ENCODE measurements around the gene ST8SIA6.
"Not testable (repeated sequence)": the region's sequence is repeated elsewhere in the genome, so short reads cannot be mapped to it uniquely, and the experiment has no call there.

ST8SIA6 gene

DNA sequence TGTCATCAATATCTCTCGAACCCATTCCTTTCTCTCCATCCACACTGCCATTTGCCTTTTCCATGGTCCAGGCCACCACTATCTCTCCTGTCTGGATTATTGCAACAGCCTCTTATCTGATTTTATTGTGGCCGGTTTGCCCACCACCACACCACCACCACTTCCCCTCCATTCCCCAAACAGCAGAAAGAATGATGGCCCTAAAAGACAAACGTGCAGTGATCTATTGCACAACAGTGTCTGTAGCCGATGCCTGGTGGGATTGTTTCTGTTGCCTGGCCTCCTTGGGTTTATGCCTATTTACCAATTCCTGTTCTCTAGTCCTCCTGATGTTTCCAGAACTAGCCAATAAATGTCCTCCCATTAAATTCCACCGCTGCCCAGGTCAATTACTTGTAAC is 10.2 kb upstream of the ST8SIA6 start:
- no peak for DNase-seq (ENCODE audit: low read depth, low spot score)
- no peak overlapping the region for H3K4me3 ChIP-seq (ENCODE audit: low read length)

DNA sequence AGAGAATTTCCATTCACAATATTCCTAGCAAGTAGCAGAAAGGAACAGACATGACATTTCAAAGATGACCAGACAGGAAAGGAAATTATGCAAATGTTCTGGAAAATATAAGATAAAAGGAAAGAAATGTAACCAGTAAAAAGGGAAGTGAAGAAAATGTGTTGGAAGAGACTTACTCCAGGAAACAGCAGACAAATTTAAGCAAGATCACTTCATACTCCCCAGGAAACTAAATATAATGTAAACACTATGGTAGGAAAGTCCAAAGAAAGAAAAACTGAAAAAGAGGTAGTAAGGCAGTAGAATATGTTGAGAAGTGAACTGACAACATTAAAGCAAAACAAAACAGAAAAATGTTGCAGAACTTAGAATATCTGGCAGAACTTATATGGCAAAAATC is 6.4 kb upstream of the ST8SIA6 start:
- DNase-seq (ENCODE audit: low read depth, low spot score) = no peak
- H3K4me3 ChIP-seq (ENCODE audit: low read length) = no peak overlapping the region

- no peak for DNase-seq (ENCODE audit: low read depth, low spot score)
- H3K4me3 ChIP-seq (ENCODE audit: low read length) = no peak overlapping the region
Measured at GRCh38 chr10:17457083-17457482, 2.7 kb upstream of the ST8SIA6 start.

DNA sequence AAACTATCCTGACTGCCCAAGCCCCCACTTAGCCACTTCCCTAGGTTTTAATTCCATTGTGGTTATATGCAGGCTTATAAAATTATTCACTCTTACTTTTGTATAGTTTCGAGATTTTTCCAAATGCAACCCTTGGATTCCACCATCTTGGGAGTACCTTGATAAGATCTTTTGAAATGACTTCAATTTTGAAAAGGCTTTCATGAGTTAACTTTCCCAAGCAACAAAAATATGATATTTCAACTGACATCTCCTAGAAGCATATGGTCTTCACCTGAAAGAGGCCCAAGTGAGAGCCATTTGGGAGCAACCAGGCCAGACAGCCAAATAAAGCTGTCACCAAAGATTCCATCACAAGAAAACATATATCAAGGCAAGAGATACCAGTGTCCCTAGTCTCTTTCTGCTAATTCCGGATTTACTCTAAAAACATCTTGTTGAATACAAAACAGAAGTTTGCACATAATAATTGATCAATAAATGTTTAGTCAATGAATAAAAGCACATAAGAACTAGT is 1.7 kb upstream of the ST8SIA6 start:
- H3K4me3 ChIP-seq (ENCODE audit: low read length) = no peak overlapping the region
- DNase-seq (ENCODE audit: low read depth, low spot score) = no peak

GRCh38 chr10:17455015-17455520 is 673 bp upstream of the ST8SIA6 start:
- H3K4me3 ChIP-seq (ENCODE audit: low read length) = no peak overlapping the region; the same call in 1 of the 2 replicates
- no peak for DNase-seq (ENCODE audit: low read depth, low spot score)

- DNase-seq (ENCODE audit: low read depth, low spot score) = no peak
- peak overlapping the region; percentile 53 for H3K4me3 ChIP-seq (ENCODE audit: low read length)
Measured at GRCh38 chr10:17453373-17454091, 863 bp downstream of the ST8SIA6 start.

GRCh38 chr10:17453035-17453372 is 1.4 kb downstream of the ST8SIA6 start:
- DNase-seq (ENCODE audit: low read depth, low spot score) = no peak
- peak overlapping the region; percentile 53 for H3K4me3 ChIP-seq (ENCODE audit: low read length)

- H3K4me3 ChIP-seq (ENCODE audit: low read length) = no peak overlapping the region
- no peak for DNase-seq (ENCODE audit: low read depth, low spot score)
Measured at GRCh38 chr10:17452060-17452841, 2.1 kb downstream of the ST8SIA6 start.

- DNase-seq (ENCODE audit: low read depth, low spot score) = no peak
- no peak overlapping the region for H3K4me3 ChIP-seq (ENCODE audit: low read length)
Measured at GRCh38 chr10:17450024-17450423, 4.4 kb downstream of the ST8SIA6 start.

DNA sequence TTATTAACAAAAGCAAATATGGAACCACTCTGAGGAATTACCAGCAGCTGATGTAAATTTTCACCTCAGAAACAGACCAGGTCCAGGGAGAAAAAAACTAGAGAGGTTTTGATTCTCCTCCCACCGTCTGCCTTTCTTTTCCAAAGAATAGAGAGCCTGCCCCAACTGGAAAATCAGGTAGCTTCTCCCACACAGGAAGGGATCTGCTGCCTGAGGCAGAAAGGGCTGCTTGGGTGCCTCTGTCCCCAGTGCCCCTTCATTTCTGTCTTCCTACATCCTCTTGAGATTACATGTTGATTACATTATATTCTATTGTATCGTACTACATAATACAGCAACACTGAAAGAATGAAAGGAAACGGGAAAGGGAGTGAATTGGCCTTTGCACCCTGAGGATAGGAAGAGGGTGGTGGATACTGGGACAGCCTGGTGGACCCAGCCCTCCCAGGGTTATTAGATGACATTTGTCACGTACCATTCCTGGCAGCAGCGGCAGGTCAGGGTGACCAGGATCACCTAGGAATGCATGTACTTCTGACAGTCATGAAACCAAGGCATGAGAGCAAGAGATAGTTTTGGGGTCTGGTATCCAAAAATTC is 8.9 kb downstream of the ST8SIA6 start:
- H3K4me3 ChIP-seq (ENCODE audit: low read length) = no peak overlapping the region
- DNase-seq (ENCODE audit: low read depth, low spot score) = no peak

GRCh38 chr10:17444388-17444714 is 10.0 kb downstream of the ST8SIA6 start:
- H3K4me3 ChIP-seq (ENCODE audit: low read length) = no peak overlapping the region
- DNase-seq (ENCODE audit: low read depth, low spot score) = no peak

GRCh38 chr10:17443707-17444387 is 10.5 kb downstream of the ST8SIA6 start:
- no peak overlapping the region for H3K4me3 ChIP-seq (ENCODE audit: low read length)
- DNase-seq (ENCODE audit: low read depth, low spot score) = no peak

DNA sequence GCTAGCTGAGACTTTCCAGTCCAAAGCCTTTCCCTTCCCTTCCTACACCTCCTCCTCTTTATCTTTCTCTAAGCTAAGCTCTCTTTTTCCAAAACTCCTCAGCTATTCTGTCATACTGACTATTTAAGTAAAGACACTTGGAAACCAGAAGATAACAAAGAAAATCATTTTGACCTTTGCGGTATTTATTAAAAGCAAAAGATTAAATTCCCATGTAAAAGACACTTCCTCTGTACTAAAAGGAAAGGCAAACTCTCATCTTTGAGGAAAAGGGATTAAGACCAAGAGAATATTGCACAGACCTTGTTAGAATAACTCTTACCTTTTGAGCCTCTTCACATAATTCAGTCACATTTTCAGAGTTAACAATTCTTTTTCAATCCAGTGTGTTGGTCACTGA is 15.8 kb downstream of the ST8SIA6 start:
- DNase-seq (ENCODE audit: low read depth, low spot score) = no peak
- no peak overlapping the region for H3K4me3 ChIP-seq (ENCODE audit: low read length)

DNA sequence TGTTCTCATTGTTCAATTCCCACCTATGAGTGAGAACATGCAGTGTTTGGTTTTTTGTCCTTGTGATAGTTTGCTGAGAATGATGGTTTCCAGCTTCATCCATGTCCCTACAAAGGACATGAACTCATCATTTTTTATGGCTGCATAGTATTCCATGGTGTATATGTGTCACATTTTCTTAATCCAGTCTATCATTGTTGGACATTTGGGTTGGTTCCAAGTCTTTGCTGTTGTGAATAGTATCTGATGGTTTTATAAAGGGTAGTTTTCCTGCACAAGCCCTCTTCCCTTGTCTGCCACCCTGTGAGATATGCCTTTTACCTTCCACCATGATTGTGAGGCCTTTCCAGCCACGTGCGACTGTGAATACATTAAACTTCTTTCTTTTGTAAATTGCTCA is 17.8 kb downstream of the ST8SIA6 start:
- DNase-seq (ENCODE audit: low read depth, low spot score) = not testable (repeated sequence)

DNA sequence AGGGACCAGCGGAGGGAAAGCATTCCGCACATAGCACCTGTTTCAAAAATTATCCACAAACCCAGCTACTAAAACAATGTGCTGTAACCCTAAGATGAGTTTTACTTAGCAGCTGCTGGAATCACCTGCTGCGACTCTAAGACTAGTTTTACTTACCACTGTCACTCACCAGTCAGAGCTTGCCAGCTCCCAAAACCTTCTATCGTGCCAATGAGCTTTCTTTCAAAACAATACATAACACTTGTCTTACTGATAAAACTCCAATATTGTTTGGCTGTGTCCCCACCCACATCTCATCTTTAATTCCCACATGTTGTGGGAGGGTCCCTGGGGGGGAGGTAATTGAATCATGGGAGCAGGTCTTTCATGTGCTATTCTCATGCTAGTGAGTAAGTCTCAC is 18.4 kb downstream of the ST8SIA6 start:
- DNase-seq (ENCODE audit: low read depth, low spot score) = no peak
- H3K4me3 ChIP-seq (ENCODE audit: low read length) = no peak overlapping the region

More for the DNA sequence above, 17.8 kb downstream of the ST8SIA6 start:
- not testable (repeated sequence) for H3K4me3 ChIP-seq (ENCODE audit: low read length)

DNA sequence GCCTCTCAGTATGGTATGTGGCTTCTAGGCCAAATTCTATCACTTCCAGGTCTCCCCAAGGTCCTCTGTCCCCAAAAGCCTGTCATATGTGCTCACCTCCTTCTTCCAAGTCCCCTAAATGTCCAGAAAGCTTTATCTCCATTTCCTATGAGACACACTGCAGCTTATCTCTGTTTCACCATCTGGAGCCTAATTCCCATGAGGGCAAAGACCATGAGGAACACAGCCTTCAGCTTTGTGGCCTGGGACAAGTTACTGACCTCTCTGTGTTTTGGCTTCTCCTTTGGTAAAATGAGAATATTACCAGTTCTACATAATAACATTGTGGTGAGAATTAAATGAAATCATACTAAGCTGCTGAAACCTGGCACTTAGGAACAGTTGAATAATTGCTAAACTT is 19.2 kb downstream of the ST8SIA6 start:
- no peak overlapping the region for H3K4me3 ChIP-seq (ENCODE audit: low read length)
- DNase-seq (ENCODE audit: low read depth, low spot score) = no peak

- no peak overlapping the region for H3K4me3 ChIP-seq (ENCODE audit: low read length)
- DNase-seq (ENCODE audit: low read depth, low spot score) = no peak
Measured at GRCh38 chr10:17432723-17433122, 21.7 kb downstream of the ST8SIA6 start.

GRCh38 chr10:17431871-17432311 is 22.5 kb downstream of the ST8SIA6 start:
- no peak for DNase-seq (ENCODE audit: low read depth, low spot score)
- no peak overlapping the region for H3K4me3 ChIP-seq (ENCODE audit: low read length)

DNA sequence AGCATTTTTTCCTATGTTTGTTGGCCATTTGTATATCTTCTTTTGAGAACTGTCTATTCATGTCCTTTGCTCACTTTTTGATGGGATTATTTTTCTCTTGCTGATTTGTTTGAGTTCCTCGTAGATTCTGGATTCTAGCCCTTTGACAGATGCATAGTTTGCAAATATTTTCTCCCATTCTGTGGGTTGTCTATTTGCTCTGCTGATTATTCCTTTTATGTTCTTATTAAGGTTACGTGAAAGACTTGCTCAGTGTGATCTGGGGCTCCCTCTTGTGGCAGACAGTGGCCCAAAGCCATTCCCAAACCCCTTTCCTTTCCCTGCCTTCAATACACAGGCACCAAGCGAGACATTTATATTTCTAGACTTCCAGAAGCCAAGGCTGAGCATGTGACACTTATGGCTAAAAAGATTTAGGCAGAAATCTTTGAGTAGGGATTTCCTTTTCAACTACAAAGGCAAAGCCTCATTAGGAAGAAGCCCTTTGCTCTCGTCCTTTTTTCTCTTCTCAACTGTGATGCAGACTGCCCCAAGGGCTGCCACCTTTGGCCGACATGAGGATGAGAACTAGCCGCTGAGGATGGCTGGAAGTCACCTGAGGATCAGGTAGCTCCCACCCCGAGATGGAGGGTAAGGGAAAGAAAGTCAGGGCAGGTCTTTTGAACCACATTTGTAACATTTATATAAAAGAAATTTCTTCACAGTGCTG is 23.6 kb downstream of the ST8SIA6 start:
- DNase-seq (ENCODE audit: low read depth, low spot score) = no peak

More for the DNA sequence above, 23.6 kb downstream of the ST8SIA6 start:
- H3K4me3 ChIP-seq (ENCODE audit: low read length) = no peak overlapping the region
